Astrocyte (in vitro differentiated cells and primary cell): ENCODE data around the gene PEX11B. TPM values are rescaled to one million over a fixed set of nuclear protein-coding genes. Genes with fewer than 3 reads are reported as not detected.
"Not testable (repeated sequence)": the region's sequence is repeated elsewhere in the genome, so short reads cannot be mapped to it uniquely, and the experiment has no call there.

Source experiments
- DNase-seq: peaks from one replicate; pipeline ENCODE4 v3.0.0-alpha.2; 2010; ENCODE audit warnings: low read depth
- FAIRE-seq: peaks from 2 replicates; lab custom pipeline; 2011; peaks lifted over from hg19 to GRCh38; lab: Jason Lieb, UNC
- H2AFZ ChIP-seq: 2 replicates; pipeline ENCODE4 v1.6.0; 2012; ENCODE audit warnings: low read depth, low read length, inconsistent platforms
- H3K27ac ChIP-seq: 2 replicates; pipeline ENCODE4 v1.5.1; 2011; ENCODE audit warnings: low read depth, low read length, inconsistent platforms
- H3K27me3 ChIP-seq: 2 replicates; pipeline ENCODE4 v1.6.0; 2011; ENCODE audit warnings: low read length, inconsistent platforms; ENCODE audit not compliant: insufficient read depth
- H3K36me3 ChIP-seq: 2 replicates; pipeline ENCODE4 v1.5.1; 2011; ENCODE audit warnings: low read length, inconsistent platforms; ENCODE audit not compliant: insufficient read depth
- H3K4me1 ChIP-seq: 2 replicates; pipeline ENCODE4 v1.5.1; 2011; ENCODE audit warnings: low read length, inconsistent platforms; ENCODE audit not compliant: insufficient read depth
- H3K4me2 ChIP-seq: 2 replicates; pipeline ENCODE4 v1.6.0; 2012; ENCODE audit warnings: low read length, inconsistent platforms
- H3K4me3 ChIP-seq: 2 replicates; pipeline ENCODE4 v1.5.1; 2011; ENCODE audit warnings: low read depth, mild to moderate bottlenecking, low read length, inconsistent platforms; ENCODE audit not compliant: insufficient read depth
- H3K79me2 ChIP-seq: 2 replicates; pipeline ENCODE4 v1.6.0; 2012; ENCODE audit warnings: mild to moderate bottlenecking, low read length, inconsistent platforms; ENCODE audit not compliant: insufficient read depth
- H3K9ac ChIP-seq: 2 replicates; pipeline ENCODE4 v1.6.0; 2012; ENCODE audit warnings: mild to moderate bottlenecking, low read length, inconsistent platforms
- H3K9me3 ChIP-seq: 2 replicates; pipeline ENCODE4 v1.5.1; 2012; ENCODE audit warnings: low read depth, mild to moderate bottlenecking, low read length, inconsistent platforms; ENCODE audit not compliant: insufficient read depth
- H4K20me1 ChIP-seq: 2 replicates; pipeline ENCODE4 v1.6.0; 2012; ENCODE audit warnings: low read length, inconsistent platforms; ENCODE audit not compliant: insufficient read depth
- H3K27ac Mint-ChIP-seq: one replicate; pipeline ENCODE4 v1.8.0; 2021; ENCODE audit warnings: mild to moderate bottlenecking, mixed read lengths; ENCODE audit not compliant: unreplicated experiment
- H3K27me3 Mint-ChIP-seq: one replicate; pipeline ENCODE4 v1.8.0; 2021; ENCODE audit warnings: low read depth, mixed read lengths; ENCODE audit not compliant: unreplicated experiment
- H3K36me3 Mint-ChIP-seq: one replicate; pipeline ENCODE4 v1.8.0; 2021; ENCODE audit warnings: low read depth, mixed read lengths; ENCODE audit not compliant: unreplicated experiment
- H3K4me1 Mint-ChIP-seq: one replicate; pipeline ENCODE4 v1.8.0; 2021; ENCODE audit warnings: low read depth, mixed read lengths; ENCODE audit not compliant: unreplicated experiment
- H3K4me3 Mint-ChIP-seq: one replicate; pipeline ENCODE4 v1.8.0; 2021; ENCODE audit warnings: mild to moderate bottlenecking, moderate library complexity, mixed read lengths; ENCODE audit not compliant: unreplicated experiment
- H3K9me3 Mint-ChIP-seq: one replicate; pipeline ENCODE4 v1.8.0; 2021; ENCODE audit warnings: mild to moderate bottlenecking, mixed read lengths; ENCODE audit not compliant: unreplicated experiment
- EZH2 ChIP-seq: IDR thresholded peaks from 2 replicates; pipeline ENCODE4 v1.6.1; 2012; ENCODE audit warnings: mild to moderate bottlenecking, low read length, inconsistent platforms; ENCODE audit not compliant: insufficient read depth
- total RNA-seq: library from RNA; stranded (reverse); gene quantifications from 2 replicates; pipeline ENCODE4 v1.2.1, GENCODE V29; 2021
- TF ChIP-seq, protein P1 (sequence below): IDR thresholded peaks from 2 replicates; pipeline ENCODE4 v1.5.1; 2011; ENCODE audit warnings: low read depth, mild to moderate bottlenecking, inconsistent platforms, low read length, moderate library complexity; ENCODE audit not compliant: insufficient read depth

The PEX11B gene
- total RNA-seq, 1 donor from 2014 or later: 20.7 TPM

DNA sequence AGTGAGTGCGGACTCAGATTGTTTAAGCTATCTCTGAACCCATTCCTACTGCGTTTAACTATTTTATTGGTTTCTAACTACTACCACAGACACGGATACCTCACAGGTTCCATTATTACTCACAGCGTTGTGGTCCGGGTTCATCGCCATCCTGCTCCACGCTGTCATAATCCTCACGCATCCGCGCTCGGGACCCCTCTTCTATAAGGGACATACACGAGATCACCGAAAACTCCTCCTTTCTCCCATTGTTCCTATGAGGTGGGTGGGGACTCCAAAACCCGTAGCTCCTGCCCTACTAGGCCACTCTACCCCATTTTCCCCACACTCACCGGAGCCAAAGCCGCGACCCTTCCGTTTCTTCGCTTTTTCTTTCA lies 8.2 kb upstream of the PEX11B start:
- TF ChIP-seq, protein P1, sequence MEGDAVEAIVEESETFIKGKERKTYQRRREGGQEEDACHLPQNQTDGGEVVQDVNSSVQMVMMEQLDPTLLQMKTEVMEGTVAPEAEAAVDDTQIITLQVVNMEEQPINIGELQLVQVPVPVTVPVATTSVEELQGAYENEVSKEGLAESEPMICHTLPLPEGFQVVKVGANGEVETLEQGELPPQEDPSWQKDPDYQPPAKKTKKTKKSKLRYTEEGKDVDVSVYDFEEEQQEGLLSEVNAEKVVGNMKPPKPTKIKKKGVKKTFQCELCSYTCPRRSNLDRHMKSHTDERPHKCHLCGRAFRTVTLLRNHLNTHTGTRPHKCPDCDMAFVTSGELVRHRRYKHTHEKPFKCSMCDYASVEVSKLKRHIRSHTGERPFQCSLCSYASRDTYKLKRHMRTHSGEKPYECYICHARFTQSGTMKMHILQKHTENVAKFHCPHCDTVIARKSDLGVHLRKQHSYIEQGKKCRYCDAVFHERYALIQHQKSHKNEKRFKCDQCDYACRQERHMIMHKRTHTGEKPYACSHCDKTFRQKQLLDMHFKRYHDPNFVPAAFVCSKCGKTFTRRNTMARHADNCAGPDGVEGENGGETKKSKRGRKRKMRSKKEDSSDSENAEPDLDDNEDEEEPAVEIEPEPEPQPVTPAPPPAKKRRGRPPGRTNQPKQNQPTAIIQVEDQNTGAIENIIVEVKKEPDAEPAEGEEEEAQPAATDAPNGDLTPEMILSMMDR: no peak
- no peak for TF ChIP-seq EZH2
- DNase-seq: peak; percentile 39
- Mint-ChIP-seq H3K4me1 (peaks cover 9% of the 10 kb centered on the region), H3K27ac (no peak overlapping the region), H3K36me3 (peaks cover 7% of the 10 kb centered on the region), H3K27me3 (no peaks in the 10 kb centered on the region), H3K4me3 (no peak overlapping the region), H3K9me3 (peaks cover 2% of the 10 kb centered on the region)
- peak overlapping the region; percentile 88 for H2AFZ ChIP-seq
- no peaks in the 10 kb centered on the region for H3K27me3 ChIP-seq
- no peak for FAIRE-seq
- H3K4me1 ChIP-seq: peaks cover 9% of the 10 kb centered on the region
- peaks cover 10% of the 10 kb centered on the region for H3K36me3 ChIP-seq
- peak overlapping the region; percentile 96 for H3K27ac ChIP-seq
- H3K79me2 ChIP-seq: peaks cover 20% of the 10 kb centered on the region
- peak overlapping the region; percentile 98 for H3K9ac ChIP-seq
- peaks cover 4% of the 10 kb centered on the region for H4K20me1 ChIP-seq
- H3K9me3 ChIP-seq: no peaks in the 10 kb centered on the region
- H3K4me2 ChIP-seq: peak overlapping the region; percentile 92
- H3K4me3 ChIP-seq: peak overlapping the region; percentile 98

DNA sequence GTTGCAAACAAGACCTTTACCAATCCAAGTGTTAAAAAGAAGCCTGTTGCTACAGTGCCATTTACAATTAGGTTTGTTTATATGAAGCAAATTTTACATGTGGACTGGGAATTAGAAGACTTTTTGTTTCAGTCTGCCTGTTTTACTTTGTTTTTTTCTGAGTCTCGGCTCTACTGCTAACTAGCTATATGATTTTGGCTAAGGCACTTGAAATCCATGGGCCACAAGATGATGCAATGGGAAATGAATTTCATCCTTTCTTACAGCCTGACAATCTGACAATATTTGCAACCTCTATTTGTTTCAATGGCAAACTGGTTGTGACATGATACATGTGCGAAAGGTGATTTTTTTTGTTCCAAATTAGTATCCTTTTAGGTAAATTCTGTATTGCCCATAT lies 3.7 kb upstream of the PEX11B start:
- Histone ChIP-seq H3K27me3 (no peaks in the 10 kb centered on the region), H3K4me2 (no peak overlapping the region), H3K36me3 (peaks cover 10% of the 10 kb centered on the region), H3K4me3 (no peak overlapping the region), H3K9me3 (no peaks in the 10 kb centered on the region), H3K9ac (no peak overlapping the region), H3K27ac (no peak overlapping the region), H2AFZ (no peak overlapping the region), H3K4me1 (peaks cover 28% of the 10 kb centered on the region), H4K20me1 (peaks cover 4% of the 10 kb centered on the region), H3K79me2 (peaks cover 31% of the 10 kb centered on the region)
- Mint-ChIP-seq H3K27ac (no peak overlapping the region), H3K36me3 (peaks cover 8% of the 10 kb centered on the region), H3K27me3 (no peaks in the 10 kb centered on the region), H3K4me1 (peaks cover 22% of the 10 kb centered on the region), H3K4me3 (no peak overlapping the region), H3K9me3 (no peaks in the 10 kb centered on the region)
- no peak for FAIRE-seq
- no peak for TF ChIP-seq EZH2
- TF ChIP-seq, protein P1: no peak
- DNase-seq: no peak

DNA sequence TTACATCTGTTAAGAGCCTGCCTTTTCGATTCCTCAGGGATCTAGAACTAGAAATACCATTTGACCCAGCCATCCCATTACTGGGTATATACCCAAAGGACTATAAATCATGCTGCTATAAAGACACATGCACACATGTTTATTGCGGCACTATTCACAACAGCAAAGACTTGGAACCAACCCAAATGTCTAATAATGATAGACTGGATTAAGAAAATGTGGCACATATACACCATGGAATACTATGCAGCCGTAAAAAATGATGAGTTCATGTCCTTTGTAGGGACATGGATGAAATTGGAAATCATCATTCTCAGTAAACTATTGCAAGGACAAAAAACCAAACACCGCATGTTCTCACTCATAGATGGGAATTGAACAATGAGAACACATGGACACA lies 1.8 kb upstream of the PEX11B start:
- DNase-seq, H3K4me2 ChIP-seq, H3K36me3 ChIP-seq, H3K27me3 Mint-ChIP-seq, H3K9ac ChIP-seq, H3K27ac Mint-ChIP-seq, H3K9me3 ChIP-seq, H4K20me1 ChIP-seq, H3K9me3 Mint-ChIP-seq, H3K27ac ChIP-seq, H2AFZ ChIP-seq, H3K36me3 Mint-ChIP-seq, FAIRE-seq, H3K27me3 ChIP-seq, H3K4me3 ChIP-seq: not testable (repeated sequence)
- Mint-ChIP-seq H3K4me3 (peak overlapping the region; percentile 75), H3K4me1 (peaks cover 15% of the 10 kb centered on the region)
- Histone ChIP-seq H3K4me1 (peaks cover 20% of the 10 kb centered on the region), H3K79me2 (peaks cover 17% of the 10 kb centered on the region)
